ENCODE results near the gene TCN2. TPM values are rescaled to one million over a fixed set of nuclear protein-coding genes. Genes with fewer than 3 reads are reported as not detected.
A peak's percentile ranks its signal among the peaks of the same experiment; 100 is the strongest.

Gene TCN2
- total RNA-seq, 2 donors from 2014 or later = 16.7 to 40.7 TPM

- no peak for DNase-seq (ENCODE audit: low spot score)
- H3K27me3 ChIP-seq (replicated peaks; ENCODE audit: insufficient read depth) = no peaks in the 10 kb centered on the region
- no peaks in the 10 kb centered on the region for H3K9me3 ChIP-seq
- H3K27ac ChIP-seq = no peak overlapping the region
- intact Hi-C loops (cut with DNase I) = no loop called here
- H3K4me1 ChIP-seq (replicated peaks) = no peaks in the 10 kb centered on the region
- no peak overlapping the region for H3K4me3 ChIP-seq
- 72% methylated on average over 3 of the region's 3 CpGs for WGBS
- no peaks in the 10 kb centered on the region for H3K36me3 ChIP-seq
- TF ChIP-seq POLR2A (IDR thresholded peaks at IDR 0.05) = no peak
- no peak for TF ChIP-seq POLR2AphosphoS5 (IDR thresholded peaks at IDR 0.05)
- TF ChIP-seq CTCF (IDR thresholded peaks at IDR 0.05) = no peak
Observed at GRCh38 chr22:30598986-30599385, 8.0 kb upstream of the TCN2 start.

- no peaks in the 10 kb centered on the region for H3K9me3 ChIP-seq
- no peaks in the 10 kb centered on the region for H3K4me1 ChIP-seq (replicated peaks)
- H3K27me3 ChIP-seq (replicated peaks; ENCODE audit: insufficient read depth) = no peaks in the 10 kb centered on the region
- 72% methylated on average over 3 of the region's 3 CpGs for WGBS
- H3K27ac ChIP-seq = no peak overlapping the region
- no peak overlapping the region for H3K4me3 ChIP-seq
- DNase-seq (ENCODE audit: low spot score) = no peak
- H3K36me3 ChIP-seq = no peaks in the 10 kb centered on the region
- intact Hi-C loops (cut with DNase I) = no loop called here
- TF ChIP-seq POLR2A (IDR thresholded peaks at IDR 0.05) (no peak), CTCF (IDR thresholded peaks at IDR 0.05) (no peak)
Observed at GRCh38 chr22:30600921-30601320, 6.1 kb upstream of the TCN2 start.

GRCh38 chr22:30601464-30601863, 5.5 kb upstream of the TCN2 start:
- Histone ChIP-seq H3K9me3 (no peaks in the 10 kb centered on the region), H3K36me3 (no peaks in the 10 kb centered on the region), H3K4me1 (replicated peaks) (no peaks in the 10 kb centered on the region), H3K27me3 (replicated peaks; ENCODE audit: insufficient read depth) (no peaks in the 10 kb centered on the region), H3K27ac (no peak overlapping the region), H3K4me3 (no peak overlapping the region)
- TF ChIP-seq POLR2AphosphoS5 (IDR thresholded peaks at IDR 0.05) (no peak), POLR2A (IDR thresholded peaks at IDR 0.05) (no peak), CTCF (IDR thresholded peaks at IDR 0.05) (no peak)
- DNase-seq (ENCODE audit: low spot score) = no peak
- intact Hi-C loops (cut with DNase I) = no loop called here
- WGBS = 64% methylated on average over 5 of the region's 5 CpGs

GRCh38 chr22:30602049-30602448, 4.9 kb upstream of the TCN2 start:
- H3K4me1 ChIP-seq (replicated peaks) = no peaks in the 10 kb centered on the region
- no peak overlapping the region for H3K4me3 ChIP-seq
- no peaks in the 10 kb centered on the region for H3K9me3 ChIP-seq
- 55% methylated on average over 3 of the region's 3 CpGs for WGBS
- no peaks in the 10 kb centered on the region for H3K36me3 ChIP-seq
- intact Hi-C loops (cut with DNase I) = no loop called here
- no peak overlapping the region for H3K27ac ChIP-seq
- TF ChIP-seq POLR2A (IDR thresholded peaks at IDR 0.05) (no peak), CTCF (IDR thresholded peaks at IDR 0.05) (peak in 1 of 4 experiments; percentile 33)
- DNase-seq (ENCODE audit: low spot score) = no peak
- H3K27me3 ChIP-seq (replicated peaks; ENCODE audit: insufficient read depth) = no peaks in the 10 kb centered on the region

GRCh38 chr22:30603801-30604200, 3.2 kb upstream of the TCN2 start:
- H3K4me3 ChIP-seq = no peak overlapping the region
- intact Hi-C loops (cut with DNase I) = no loop called here
- H3K36me3 ChIP-seq = no peaks in the 10 kb centered on the region
- no peak for DNase-seq (ENCODE audit: low spot score)
- no peak for TF ChIP-seq POLR2AphosphoS5 (IDR thresholded peaks at IDR 0.05)
- TF ChIP-seq POLR2A (IDR thresholded peaks at IDR 0.05) = no peak
- no peak for TF ChIP-seq CTCF (IDR thresholded peaks at IDR 0.05)
- no peak overlapping the region for H3K27ac ChIP-seq
- H3K4me1 ChIP-seq (replicated peaks) = no peaks in the 10 kb centered on the region
- 77% methylated on average over 3 of the region's 3 CpGs for WGBS
- H3K27me3 ChIP-seq (replicated peaks; ENCODE audit: insufficient read depth) = no peaks in the 10 kb centered on the region
- no peaks in the 10 kb centered on the region for H3K9me3 ChIP-seq
